ENCODE measurements around the gene LRCH1. TPM values are rescaled to one million over a fixed set of nuclear protein-coding genes. Genes with fewer than 3 reads are reported as not detected.
A peak's percentile ranks its signal among the peaks of the same experiment; 100 is the strongest.

Gene LRCH1
- total RNA-seq, 4 donors from 2014 or later: 54.3 to 72.2 (median 57.4) TPM

- no peak for ATAC-seq
- no peaks in the 10 kb centered on the region for H3K9me3 ChIP-seq
- no peaks in the 10 kb centered on the region for H3K27me3 ChIP-seq
- peak overlapping the region; percentile 44 to 95 (median 93) for H3K27ac ChIP-seq
- TF ChIP-seq POLR2AphosphoS5 (IDR thresholded peaks at IDR 0.05): no peak
- no peak for TF ChIP-seq EP300 (IDR thresholded peaks at IDR 0.05)
- TF ChIP-seq POLR2A (IDR thresholded peaks at IDR 0.05): no peak
- TF ChIP-seq CTCF (IDR thresholded peaks at IDR 0.05): no peak
- peak overlapping the region; percentile 49 to 80 for H3K4me3 ChIP-seq
- peaks cover 0 to 4% of the 10 kb centered on the region in 2 donors for H3K36me3 ChIP-seq
- 66 to 69% methylated on average over 4 to 5 of the region's 5 CpGs for WGBS, 2 donors (ENCODE audit: low coverage in 1 of 2)
- peaks cover 16 to 54% (median 23%) of the 10 kb centered on the region in 3 donors for H3K4me1 ChIP-seq
Measured at GRCh38 chr13:46796129-46796514, 243.2 kb downstream of the LRCH1 start.

GRCh38 chr13:46796515-46797474 is 243.8 kb downstream of the LRCH1 start, which contains the start of gene ESD:
Gene ESD (minus strand): TSS chr13:46797161. CDS start chr13:46791413, 5,748 bp downstream.
- H3K4me3 ChIP-seq: peak within 1 kb of the TSS; percentile 49 to 80
- peak; percentile 96 for ATAC-seq
- WGBS, 2 donors (ENCODE audit: low coverage in 1 of 2): 0 to 3% methylated on average over 5 to 7 of the region's 77 CpGs
- H3K4me1 ChIP-seq: peaks cover 16 to 53% (median 23%) of the 10 kb centered on the region in 3 donors
- H3K9me3 ChIP-seq: no peaks in the 10 kb centered on the region
- no peaks in the 10 kb centered on the region for H3K27me3 ChIP-seq
- TF ChIP-seq CTCF (IDR thresholded peaks at IDR 0.05) (peak in 2 of 4 experiments; percentile 6 to 10), EP300 (IDR thresholded peaks at IDR 0.05) (no peak), POLR2A (IDR thresholded peaks at IDR 0.05) (peak; percentile 54 to 57), POLR2AphosphoS5 (IDR thresholded peaks at IDR 0.05) (peak; percentile 83)
- no peaks in the 10 kb centered on the region for H3K36me3 ChIP-seq
- peak within 1 kb of the TSS; percentile 44 to 95 (median 93) for H3K27ac ChIP-seq

- peak; percentile 51 for ATAC-seq
- no peak for TF ChIP-seq POLR2AphosphoS5 (IDR thresholded peaks at IDR 0.05)
- TF ChIP-seq EP300 (IDR thresholded peaks at IDR 0.05): no peak
- no peak for TF ChIP-seq CTCF (IDR thresholded peaks at IDR 0.05)
- no peak for TF ChIP-seq POLR2A (IDR thresholded peaks at IDR 0.05)
- H3K4me3 ChIP-seq: peak overlapping the region; percentile 49 to 80
- H3K27me3 ChIP-seq: no peaks in the 10 kb centered on the region
- H3K27ac ChIP-seq: peak overlapping the region; percentile 44 to 95 (median 93)
- H3K9me3 ChIP-seq: no peaks in the 10 kb centered on the region
- no peaks in the 10 kb centered on the region for H3K36me3 ChIP-seq
- H3K4me1 ChIP-seq: peaks cover 16 to 46% (median 23%) of the 10 kb centered on the region in 3 donors
- 12 to 13% methylated on average over 3 to 6 of the region's 9 CpGs for WGBS, 2 donors (ENCODE audit: low coverage in 1 of 2)
Measured at GRCh38 chr13:46797501-46798237, 244.7 kb downstream of the LRCH1 start.

GRCh38 chr13:46799139-46799538 is 246.2 kb downstream of the LRCH1 start:
- no peaks in the 10 kb centered on the region for H3K9me3 ChIP-seq
- H3K27me3 ChIP-seq: no peaks in the 10 kb centered on the region
- WGBS, 2 donors (ENCODE audit: low coverage in 1 of 2): 87 to 91% methylated on average over 4 of the region's 4 CpGs
- no peaks in the 10 kb centered on the region for H3K36me3 ChIP-seq
- peaks cover 13 to 36% (median 22%) of the 10 kb centered on the region in 3 donors for H3K4me1 ChIP-seq
- TF ChIP-seq EP300 (IDR thresholded peaks at IDR 0.05) (no peak), POLR2A (IDR thresholded peaks at IDR 0.05) (no peak), CTCF (IDR thresholded peaks at IDR 0.05) (no peak), POLR2AphosphoS5 (IDR thresholded peaks at IDR 0.05) (no peak)
- H3K27ac ChIP-seq: no peak overlapping the region
- ATAC-seq: no peak
- no peak overlapping the region for H3K4me3 ChIP-seq
